Activated CD8-positive, alpha-beta memory T cell treated with anti-CD3 and anti-CD28 coated beads, Interleukin-2, amount 50 U/mL, for 24 hours (primary cell): Measurements from ENCODE around the gene MIPEP.

Experiments
- DNase-seq: peaks from one replicate; pipeline ENCODE4 v3.0.0-alpha.2; 2020; ENCODE audit errors: extremely low read depth

The MIPEP gene

GRCh38 chr13:23680845-23681669, 208.1 kb downstream of the MIPEP start:
- DNase-seq = no peak
